Epithelial cell of esophagus (primary cell): ENCODE measurements around the gene CHMP2A.

Experiments used
- DNase-seq: peaks from one replicate; pipeline ENCODE4 v3.0.0; 2010; ENCODE audit warnings: low read depth
- H3K4me3 ChIP-seq: 2 replicates; pipeline ENCODE4 v1.5.1; 2011; ENCODE audit warnings: mild to moderate bottlenecking, low read length, control low read depth
- TF ChIP-seq, protein P1 (sequence below): IDR thresholded peaks from 2 replicates; pipeline ENCODE4 v1.5.1; 2011; ENCODE audit warnings: low read depth, mild to moderate bottlenecking, low read length, control low read depth, inconsistent platforms; ENCODE audit not compliant: insufficient read depth; ENCODE audit errors: missing control alignments

The CHMP2A gene

GRCh38 chr19:58521651-58522050 is 33.3 kb downstream of the CHMP2A start:
- DNase-seq, result no peak
- TF ChIP-seq, protein P1, sequence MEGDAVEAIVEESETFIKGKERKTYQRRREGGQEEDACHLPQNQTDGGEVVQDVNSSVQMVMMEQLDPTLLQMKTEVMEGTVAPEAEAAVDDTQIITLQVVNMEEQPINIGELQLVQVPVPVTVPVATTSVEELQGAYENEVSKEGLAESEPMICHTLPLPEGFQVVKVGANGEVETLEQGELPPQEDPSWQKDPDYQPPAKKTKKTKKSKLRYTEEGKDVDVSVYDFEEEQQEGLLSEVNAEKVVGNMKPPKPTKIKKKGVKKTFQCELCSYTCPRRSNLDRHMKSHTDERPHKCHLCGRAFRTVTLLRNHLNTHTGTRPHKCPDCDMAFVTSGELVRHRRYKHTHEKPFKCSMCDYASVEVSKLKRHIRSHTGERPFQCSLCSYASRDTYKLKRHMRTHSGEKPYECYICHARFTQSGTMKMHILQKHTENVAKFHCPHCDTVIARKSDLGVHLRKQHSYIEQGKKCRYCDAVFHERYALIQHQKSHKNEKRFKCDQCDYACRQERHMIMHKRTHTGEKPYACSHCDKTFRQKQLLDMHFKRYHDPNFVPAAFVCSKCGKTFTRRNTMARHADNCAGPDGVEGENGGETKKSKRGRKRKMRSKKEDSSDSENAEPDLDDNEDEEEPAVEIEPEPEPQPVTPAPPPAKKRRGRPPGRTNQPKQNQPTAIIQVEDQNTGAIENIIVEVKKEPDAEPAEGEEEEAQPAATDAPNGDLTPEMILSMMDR, result no peak

DNA sequence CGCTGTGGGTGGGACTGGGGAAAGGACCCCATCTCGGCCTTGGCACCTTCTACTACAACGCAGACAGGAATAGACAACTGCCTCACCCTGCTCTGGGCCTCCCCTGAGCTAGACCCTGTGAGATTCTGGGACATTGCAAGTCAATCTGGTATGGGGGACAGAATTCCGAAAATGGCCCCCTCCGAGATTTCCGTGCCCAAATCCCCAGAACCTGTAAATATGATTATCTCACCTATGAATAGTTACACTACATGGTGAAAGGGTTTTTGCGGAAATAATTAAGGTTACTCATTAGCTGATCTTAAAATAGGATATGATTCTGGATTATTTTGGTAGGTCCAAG is 34.7 kb downstream of the CHMP2A start:
- H3K4me3 ChIP-seq, result peak overlapping the region; percentile 73

More at GRCh38 chr19:58521651-58522050, 33.3 kb downstream of the CHMP2A start:
- no peak overlapping the region for H3K4me3 ChIP-seq

GRCh38 chr19:58519355-58520256 is 35.3 kb downstream of the CHMP2A start, which contains the start of gene ZBTB45:
ZBTB45 (minus strand) TSS chr19:58519810; CDS start chr19:58517673, 2,137 bp downstream.
- H3K4me3 ChIP-seq, result peak within 1 kb of the TSS; percentile 73
- DNase-seq, result peak; percentile 97
- TF ChIP-seq, protein P1, result peak; percentile 58

More for the DNA sequence above, 34.7 kb downstream of the CHMP2A start:
- TF ChIP-seq, protein P1, result no peak
- no peak for DNase-seq

DNA sequence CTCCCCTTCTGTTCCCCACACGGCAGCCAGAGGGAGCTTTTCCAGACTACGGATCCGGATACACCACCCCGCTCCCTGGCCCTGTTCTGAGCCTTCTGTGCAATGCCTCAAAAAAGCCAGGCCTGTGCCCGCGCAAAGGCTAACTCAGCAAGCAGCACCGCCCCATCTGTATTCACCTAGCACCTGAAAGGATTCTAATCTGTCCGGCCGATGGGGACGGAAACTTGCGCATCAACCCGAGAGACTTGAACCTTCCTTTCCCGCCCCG is 35.9 kb downstream of the CHMP2A start:
- H3K4me3 ChIP-seq, result peak overlapping the region; percentile 73
- TF ChIP-seq, protein P1, result peak; percentile 79
- DNase-seq, result peak; percentile 81

GRCh38 chr19:58518256-58519086 is 36.4 kb downstream of the CHMP2A start:
- TF ChIP-seq, protein P1, result no peak
- peak overlapping the region; percentile 73 for H3K4me3 ChIP-seq
- peak; percentile 21 for DNase-seq

GRCh38 chr19:58516964-58517833 is 37.7 kb downstream of the CHMP2A start:
- H3K4me3 ChIP-seq, result no peak overlapping the region
- no peak for DNase-seq
- TF ChIP-seq, protein P1, result no peak
